Smooth muscle cell (in vitro differentiated cells): Measurements from ENCODE around the gene SOX11. TPM values are rescaled to one million over a fixed set of nuclear protein-coding genes. Genes with fewer than 3 reads are reported as not detected.

ENCODE experiments used
- DNase-seq: peaks from one replicate; lab custom pipeline; 2025; ENCODE audit not compliant: unreplicated experiment; lab: John Stamatoyannopoulos, UW
- H2AFZ ChIP-seq: fragments of 200-600 bp; sonication (generic); 2 replicates; pipeline ENCODE4 v1.6.0; 2016; ENCODE audit warnings: antibody characterized with exemption, low read depth, mild to moderate bottlenecking
- H3F3A ChIP-seq: fragments of 200-600 bp; sonication (generic); 2 replicates; pipeline ENCODE4 v1.6.0; 2017; ENCODE audit warnings: antibody characterized with exemption, low read depth
- H3K27ac ChIP-seq: fragments of 200-600 bp; sonication (generic); 2 replicates; pipeline ENCODE4 v1.5.1; 2016; ENCODE audit warnings: low read depth, mild to moderate bottlenecking
- H3K27me3 ChIP-seq: fragments of 200-600 bp; sonication (generic); 2 replicates; pipeline ENCODE4 v1.6.1; 2016; ENCODE audit warnings: low read depth, mild to moderate bottlenecking
- H3K36me3 ChIP-seq: fragments of 200-600 bp; sonication (generic); 2 replicates; pipeline ENCODE4 v1.5.1; 2016; ENCODE audit warnings: low read depth
- H3K4me1 ChIP-seq: fragments of 200-600 bp; sonication (generic); 2 replicates; pipeline ENCODE4 v1.5.1; 2016; ENCODE audit warnings: low read depth
- H3K4me2 ChIP-seq: fragments of 200-600 bp; sonication (generic); 2 replicates; pipeline ENCODE4 v1.6.0; 2016; ENCODE audit warnings: mild to moderate bottlenecking
- H3K4me3 ChIP-seq: fragments of 200-600 bp; sonication (generic); 2 replicates; pipeline ENCODE4 v1.5.1; 2016; ENCODE audit warnings: mild to moderate bottlenecking
- H3K79me2 ChIP-seq: fragments of 200-600 bp; sonication (generic); 2 replicates; pipeline ENCODE4 v1.6.0; 2016; ENCODE audit warnings: low read depth, mild to moderate bottlenecking
- H3K9ac ChIP-seq: fragments of 200-600 bp; sonication (generic); 2 replicates; pipeline ENCODE4 v1.6.0; 2016; ENCODE audit warnings: low read depth
- H3K9me3 ChIP-seq: fragments of 200-600 bp; sonication (generic); replicated peaks from 2 replicates; pipeline ENCODE4 v1.5.1; 2016; ENCODE audit warnings: low read depth
- H4K20me1 ChIP-seq: fragments of 200-600 bp; sonication (generic); 2 replicates; pipeline ENCODE4 v1.6.0; 2016; ENCODE audit warnings: low read depth
- WGBS: methylation state at CpG from one replicate; pipeline ENCODE4 v1.1.7; 2016; ENCODE audit warnings: low lambda C conversion rate; 5-methylcytosine and 5-hydroxymethylcytosine counted together
- polyA plus RNA-seq: library from polyadenylated mRNA; unstranded; fragments of >200 nt; fragmentation: Nextera tagmentation; extraction: Ambion mirVana; gene quantifications from 2 replicates; pipeline ENCODE4 v1.2.1, GENCODE V29; 2016
- total RNA-seq: library from RNA; depleted of rRNA; stranded (reverse); fragments of >200 nt; gene quantifications from 2 replicates; pipeline ENCODE4 v1.2.3, GENCODE V29; 2014
- TF ChIP-seq, protein P1 (sequence below): fragments of 200-600 bp; sonication (generic); IDR thresholded peaks from 2 replicates; pipeline ENCODE4 v1.5.1; 2017; ENCODE audit warnings: borderline replicate concordance, mild to moderate bottlenecking, antibody characterized with exemption; ENCODE audit not compliant: insufficient read depth, poor library complexity, severe bottlenecking

Gene SOX11
- total and polyA plus RNA-seq, 2 experiments from 2014 or later: 4.7 to 20.5 TPM

DNA sequence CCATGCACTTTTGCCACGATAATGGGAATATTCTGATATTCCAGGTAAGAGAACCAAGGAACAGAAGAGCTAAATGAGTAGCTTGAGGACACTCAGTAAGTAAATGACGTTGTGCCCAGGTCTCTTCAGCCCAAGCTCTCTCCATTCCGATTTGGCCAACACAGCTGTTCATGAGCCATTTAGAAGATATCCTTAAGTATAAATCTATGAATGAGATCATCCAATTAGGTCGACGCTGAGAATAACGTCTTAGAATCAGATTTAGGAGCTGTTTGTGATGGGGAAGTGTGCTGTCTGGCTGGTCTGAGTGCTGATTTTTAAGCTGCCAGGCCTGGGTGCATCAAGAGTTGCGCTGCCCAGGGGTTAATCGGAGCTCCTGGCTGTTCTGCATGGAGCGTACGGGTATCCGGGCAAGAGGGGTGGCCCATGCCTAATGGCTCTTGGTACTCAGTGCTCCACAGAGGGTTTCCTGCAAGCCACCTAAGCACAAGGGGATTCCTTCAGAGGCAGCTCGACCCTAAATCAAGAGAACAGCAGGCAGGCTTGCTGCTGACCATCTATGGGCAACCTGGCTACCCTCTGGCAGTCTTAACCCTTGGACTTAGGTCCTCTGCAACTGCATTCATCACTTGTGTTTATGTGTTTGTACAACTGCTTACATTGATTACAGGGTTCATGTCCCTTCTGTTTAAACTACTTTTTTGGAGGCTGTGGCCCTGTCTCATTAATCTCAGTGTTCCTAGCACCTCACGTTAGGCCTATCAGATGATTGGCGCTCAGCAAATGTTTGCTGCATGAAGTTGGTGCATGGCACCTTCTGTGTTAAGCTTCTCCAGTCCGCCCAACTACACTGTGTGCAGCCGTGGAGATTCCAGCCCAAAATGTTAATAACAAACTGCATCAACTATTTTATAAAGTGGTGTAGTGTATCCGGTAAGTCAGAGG, 31.9 kb downstream of the SOX11 start:
- Histone ChIP-seq H3K79me2 (no peaks in the 10 kb centered on the region), H3K36me3 (no peaks in the 10 kb centered on the region), H3K27me3 (no peaks in the 10 kb centered on the region), H3K9me3 (no peaks in the 10 kb centered on the region), H3F3A (no peaks in the 10 kb centered on the region), H3K27ac (no peak overlapping the region), H3K4me1 (peaks cover 9% of the 10 kb centered on the region), H4K20me1 (no peaks in the 10 kb centered on the region), H3K9ac (no peak overlapping the region), H3K4me2 (no peak overlapping the region), H2AFZ (no peak overlapping the region), H3K4me3 (no peak overlapping the region)
- WGBS: 90% methylated on average over 17 of the region's 17 CpGs
- TF ChIP-seq, protein P1, sequence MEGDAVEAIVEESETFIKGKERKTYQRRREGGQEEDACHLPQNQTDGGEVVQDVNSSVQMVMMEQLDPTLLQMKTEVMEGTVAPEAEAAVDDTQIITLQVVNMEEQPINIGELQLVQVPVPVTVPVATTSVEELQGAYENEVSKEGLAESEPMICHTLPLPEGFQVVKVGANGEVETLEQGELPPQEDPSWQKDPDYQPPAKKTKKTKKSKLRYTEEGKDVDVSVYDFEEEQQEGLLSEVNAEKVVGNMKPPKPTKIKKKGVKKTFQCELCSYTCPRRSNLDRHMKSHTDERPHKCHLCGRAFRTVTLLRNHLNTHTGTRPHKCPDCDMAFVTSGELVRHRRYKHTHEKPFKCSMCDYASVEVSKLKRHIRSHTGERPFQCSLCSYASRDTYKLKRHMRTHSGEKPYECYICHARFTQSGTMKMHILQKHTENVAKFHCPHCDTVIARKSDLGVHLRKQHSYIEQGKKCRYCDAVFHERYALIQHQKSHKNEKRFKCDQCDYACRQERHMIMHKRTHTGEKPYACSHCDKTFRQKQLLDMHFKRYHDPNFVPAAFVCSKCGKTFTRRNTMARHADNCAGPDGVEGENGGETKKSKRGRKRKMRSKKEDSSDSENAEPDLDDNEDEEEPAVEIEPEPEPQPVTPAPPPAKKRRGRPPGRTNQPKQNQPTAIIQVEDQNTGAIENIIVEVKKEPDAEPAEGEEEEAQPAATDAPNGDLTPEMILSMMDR: no peak
- DNase-seq: no peak

DNA sequence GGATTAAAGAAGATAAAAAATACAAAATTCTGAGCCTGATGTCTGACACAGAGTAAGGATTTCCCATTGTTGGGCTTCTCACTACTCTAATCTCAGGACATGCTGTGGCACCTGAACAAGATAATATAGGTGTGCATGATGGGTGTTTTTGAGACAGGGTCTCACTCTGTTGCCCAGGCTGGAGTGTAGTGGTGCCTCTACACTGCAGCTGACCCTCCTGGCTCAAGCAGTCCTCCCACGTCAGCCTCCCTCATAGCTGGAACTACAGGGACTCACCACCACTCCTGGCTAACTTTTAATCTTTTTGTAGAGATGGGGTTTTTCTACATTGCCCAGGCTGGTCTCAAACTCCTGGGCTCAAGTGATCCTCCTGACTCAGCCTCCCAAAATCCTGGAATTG, 32.9 kb downstream of the SOX11 start:
- Histone ChIP-seq H3K36me3 (no peaks in the 10 kb centered on the region), H3K4me1 (peaks cover 18% of the 10 kb centered on the region), H3K27ac (no peak overlapping the region), H2AFZ (no peak overlapping the region), H3K79me2 (no peaks in the 10 kb centered on the region), H4K20me1 (no peaks in the 10 kb centered on the region), H3K4me2 (peak overlapping the region; percentile 82), H3K4me3 (no peak overlapping the region), H3K9ac (no peak overlapping the region), H3K27me3 (no peaks in the 10 kb centered on the region), H3K9me3 (no peaks in the 10 kb centered on the region), H3F3A (no peaks in the 10 kb centered on the region)
- DNase-seq: no peak
- TF ChIP-seq, protein P1: no peak
- 95% methylated on average over 1 of the region's 1 CpG for WGBS

DNA sequence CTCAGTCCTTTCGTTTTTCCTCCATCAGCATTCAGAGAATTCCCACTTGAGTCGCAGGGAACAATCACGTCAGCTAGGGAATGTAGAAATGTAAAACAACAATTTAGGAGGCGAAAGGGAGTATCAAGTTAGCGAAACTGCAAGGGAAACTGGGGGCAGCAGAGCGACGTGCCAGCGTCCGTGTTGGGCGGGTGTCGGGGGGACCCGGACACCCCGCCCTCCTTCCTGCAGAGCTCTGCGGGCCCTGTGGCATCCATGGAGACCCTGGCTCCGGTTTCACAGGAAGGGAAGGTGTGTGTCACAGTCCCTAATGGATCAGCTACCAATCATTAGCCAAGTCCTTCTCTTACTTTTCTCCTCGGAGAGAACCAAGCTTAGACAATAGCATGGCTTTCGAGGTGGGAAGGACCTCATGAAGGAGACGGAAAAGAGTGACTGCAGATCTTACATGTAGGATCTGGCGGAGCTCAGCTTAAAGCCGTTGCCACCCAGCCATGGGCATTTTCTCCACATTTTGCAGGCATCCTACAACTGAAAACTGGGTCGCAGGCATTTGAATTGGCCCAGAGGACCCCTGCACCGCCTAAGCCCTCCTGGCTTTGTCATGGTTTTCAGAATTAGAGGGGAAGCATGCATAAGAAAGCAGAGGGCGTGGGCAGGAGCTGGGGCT, 33.7 kb downstream of the SOX11 start:
- H3K79me2 ChIP-seq: no peaks in the 10 kb centered on the region
- WGBS: 18% methylated on average over 23 of the region's 23 CpGs
- no peaks in the 10 kb centered on the region for H3K36me3 ChIP-seq
- H4K20me1 ChIP-seq: no peaks in the 10 kb centered on the region
- H3K4me1 ChIP-seq: peaks cover 21% of the 10 kb centered on the region
- no peak for DNase-seq
- H3K9me3 ChIP-seq: no peaks in the 10 kb centered on the region
- H3K4me2 ChIP-seq: peak overlapping the region; percentile 82
- H3K27ac ChIP-seq: no peak overlapping the region
- H3K4me3 ChIP-seq: peak overlapping the region; percentile 43
- peak overlapping the region; percentile 70 for H2AFZ ChIP-seq
- no peaks in the 10 kb centered on the region for H3F3A ChIP-seq
- no peaks in the 10 kb centered on the region for H3K27me3 ChIP-seq
- H3K9ac ChIP-seq: no peak overlapping the region
- TF ChIP-seq, protein P1: no peak
